ENCODE measurements around the gene MGMT.

DNA sequence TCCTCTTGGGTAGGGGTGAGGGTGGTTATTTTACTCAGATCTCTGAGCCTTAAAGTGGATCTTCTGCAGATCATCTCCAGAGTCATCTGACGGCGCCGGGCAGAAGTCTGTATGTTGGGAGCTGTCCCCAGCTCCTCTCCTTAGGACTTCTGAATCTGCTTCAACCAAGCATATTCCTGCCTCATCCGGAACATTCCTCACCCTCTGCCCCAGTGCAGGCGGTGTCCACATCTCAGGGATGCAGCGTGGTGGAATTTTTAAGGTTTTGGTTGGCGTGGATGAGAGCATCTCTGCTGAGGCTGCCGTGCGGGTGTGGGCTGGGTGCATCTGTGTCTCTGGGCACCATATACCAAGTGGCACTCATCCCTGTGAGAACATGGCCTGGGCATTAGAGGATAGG is 148.3 kb downstream of the MGMT start:
- TF ChIP-seq, protein P1, sequence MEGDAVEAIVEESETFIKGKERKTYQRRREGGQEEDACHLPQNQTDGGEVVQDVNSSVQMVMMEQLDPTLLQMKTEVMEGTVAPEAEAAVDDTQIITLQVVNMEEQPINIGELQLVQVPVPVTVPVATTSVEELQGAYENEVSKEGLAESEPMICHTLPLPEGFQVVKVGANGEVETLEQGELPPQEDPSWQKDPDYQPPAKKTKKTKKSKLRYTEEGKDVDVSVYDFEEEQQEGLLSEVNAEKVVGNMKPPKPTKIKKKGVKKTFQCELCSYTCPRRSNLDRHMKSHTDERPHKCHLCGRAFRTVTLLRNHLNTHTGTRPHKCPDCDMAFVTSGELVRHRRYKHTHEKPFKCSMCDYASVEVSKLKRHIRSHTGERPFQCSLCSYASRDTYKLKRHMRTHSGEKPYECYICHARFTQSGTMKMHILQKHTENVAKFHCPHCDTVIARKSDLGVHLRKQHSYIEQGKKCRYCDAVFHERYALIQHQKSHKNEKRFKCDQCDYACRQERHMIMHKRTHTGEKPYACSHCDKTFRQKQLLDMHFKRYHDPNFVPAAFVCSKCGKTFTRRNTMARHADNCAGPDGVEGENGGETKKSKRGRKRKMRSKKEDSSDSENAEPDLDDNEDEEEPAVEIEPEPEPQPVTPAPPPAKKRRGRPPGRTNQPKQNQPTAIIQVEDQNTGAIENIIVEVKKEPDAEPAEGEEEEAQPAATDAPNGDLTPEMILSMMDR (IDR thresholded peaks at IDR 0.05; ENCODE audit: poor library complexity, severe bottlenecking): no peak
- TF ChIP-seq EP300 (conservative IDR thresholded peaks at IDR 0.05; ENCODE audit: poor library complexity, severe bottlenecking) (no peak), EZH2 (IDR thresholded peaks at IDR 0.05; ENCODE audit: borderline replicate concordance, insufficient read depth, low read length, poor library complexity, severe bottlenecking) (no peak), POLR2AphosphoS5 (IDR thresholded peaks at IDR 0.05) (no peak), TAF1 (IDR thresholded peaks at IDR 0.05; ENCODE audit: low read depth) (no peak), MXI1 (conservative IDR thresholded peaks at IDR 0.05; ENCODE audit: poor library complexity, severe bottlenecking) (no peak), SMC3 (conservative IDR thresholded peaks at IDR 0.05; ENCODE audit: poor library complexity) (no peak), RAD21 (conservative IDR thresholded peaks at IDR 0.05) (no peak)
- TF ChIP-seq, protein P2, sequence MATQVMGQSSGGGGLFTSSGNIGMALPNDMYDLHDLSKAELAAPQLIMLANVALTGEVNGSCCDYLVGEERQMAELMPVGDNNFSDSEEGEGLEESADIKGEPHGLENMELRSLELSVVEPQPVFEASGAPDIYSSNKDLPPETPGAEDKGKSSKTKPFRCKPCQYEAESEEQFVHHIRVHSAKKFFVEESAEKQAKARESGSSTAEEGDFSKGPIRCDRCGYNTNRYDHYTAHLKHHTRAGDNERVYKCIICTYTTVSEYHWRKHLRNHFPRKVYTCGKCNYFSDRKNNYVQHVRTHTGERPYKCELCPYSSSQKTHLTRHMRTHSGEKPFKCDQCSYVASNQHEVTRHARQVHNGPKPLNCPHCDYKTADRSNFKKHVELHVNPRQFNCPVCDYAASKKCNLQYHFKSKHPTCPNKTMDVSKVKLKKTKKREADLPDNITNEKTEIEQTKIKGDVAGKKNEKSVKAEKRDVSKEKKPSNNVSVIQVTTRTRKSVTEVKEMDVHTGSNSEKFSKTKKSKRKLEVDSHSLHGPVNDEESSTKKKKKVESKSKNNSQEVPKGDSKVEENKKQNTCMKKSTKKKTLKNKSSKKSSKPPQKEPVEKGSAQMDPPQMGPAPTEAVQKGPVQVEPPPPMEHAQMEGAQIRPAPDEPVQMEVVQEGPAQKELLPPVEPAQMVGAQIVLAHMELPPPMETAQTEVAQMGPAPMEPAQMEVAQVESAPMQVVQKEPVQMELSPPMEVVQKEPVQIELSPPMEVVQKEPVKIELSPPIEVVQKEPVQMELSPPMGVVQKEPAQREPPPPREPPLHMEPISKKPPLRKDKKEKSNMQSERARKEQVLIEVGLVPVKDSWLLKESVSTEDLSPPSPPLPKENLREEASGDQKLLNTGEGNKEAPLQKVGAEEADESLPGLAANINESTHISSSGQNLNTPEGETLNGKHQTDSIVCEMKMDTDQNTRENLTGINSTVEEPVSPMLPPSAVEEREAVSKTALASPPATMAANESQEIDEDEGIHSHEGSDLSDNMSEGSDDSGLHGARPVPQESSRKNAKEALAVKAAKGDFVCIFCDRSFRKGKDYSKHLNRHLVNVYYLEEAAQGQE (IDR thresholded peaks at IDR 0.05; ENCODE audit: borderline replicate concordance): no peak

All from neural cell (in vitro differentiated cells).